ENCODE measurements around the gene KDM4F. TPM values are rescaled to one million over a fixed set of nuclear protein-coding genes. Genes with fewer than 3 reads are reported as not detected.

The KDM4F gene
- polyA plus RNA-seq, 4 donors, result not detected

DNA sequence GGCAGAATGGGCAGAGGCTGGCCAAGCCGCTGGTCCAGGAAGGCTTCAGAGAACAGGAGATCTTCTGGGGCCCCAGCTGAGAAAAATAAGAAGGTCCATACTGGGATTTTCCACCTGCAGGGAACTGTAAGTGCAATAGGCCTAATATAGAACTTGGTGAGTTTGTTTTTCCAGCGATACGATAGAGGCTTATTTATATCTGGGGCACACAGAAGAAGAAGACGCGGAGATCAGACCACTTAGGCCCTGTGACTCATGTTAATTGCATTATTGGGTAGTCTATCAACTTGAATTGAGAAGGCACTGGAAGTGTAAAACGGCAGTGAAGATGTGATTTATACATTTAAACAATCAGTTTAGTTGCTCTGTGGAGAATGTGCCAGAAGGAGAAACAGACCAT is 9.8 kb downstream of the KDM4F start:
- DNase-seq (ENCODE audit: low read depth in 4 of 4, low spot score in 3 of 4), result no peak

DNA sequence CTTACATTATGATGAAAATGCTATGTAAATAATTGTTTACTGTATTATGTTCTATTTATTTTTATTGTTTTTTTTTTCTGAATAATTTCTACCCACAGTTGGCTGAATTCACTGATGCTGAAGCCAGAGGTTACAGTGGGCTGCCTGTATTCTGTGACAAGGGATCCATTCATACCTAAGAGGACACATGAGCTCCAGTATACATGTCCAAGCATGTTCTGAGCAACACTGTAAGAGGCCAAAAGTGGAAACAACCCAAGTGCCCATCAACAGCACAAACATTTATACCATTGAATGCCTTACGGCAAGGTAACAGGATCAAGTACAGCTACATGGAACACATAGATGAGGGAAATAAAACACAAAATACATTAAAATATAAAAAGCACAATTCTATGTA is 16.1 kb downstream of the KDM4F start:
- no peak for DNase-seq (ENCODE audit: low read depth in 4 of 4, low spot score in 3 of 4)

DNA sequence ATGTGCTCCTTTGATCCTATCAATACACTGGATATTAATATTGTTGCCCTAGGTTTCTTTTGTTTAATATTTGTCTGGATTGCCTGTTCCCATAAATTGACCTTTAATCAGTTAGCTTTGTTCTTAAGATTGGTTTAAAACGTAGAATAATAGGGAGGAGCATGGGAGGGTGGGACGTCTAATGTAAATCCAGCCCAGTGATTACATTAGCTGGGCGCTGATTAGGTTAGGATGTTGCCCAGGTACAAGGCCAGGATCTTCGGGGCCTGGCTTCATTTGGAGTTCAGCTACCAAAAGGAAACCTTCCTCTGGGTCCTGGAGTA is 17.5 kb downstream of the KDM4F start, which contains the start of gene SRSF8:
TSS of gene SRSF8 (plus strand) at position 204 of the 323 bp plus-strand sequence. CDS start 308 bp downstream, outside the sequence.
- DNase-seq (ENCODE audit: low read depth in 4 of 4, low spot score in 3 of 4), result no peak

DNA sequence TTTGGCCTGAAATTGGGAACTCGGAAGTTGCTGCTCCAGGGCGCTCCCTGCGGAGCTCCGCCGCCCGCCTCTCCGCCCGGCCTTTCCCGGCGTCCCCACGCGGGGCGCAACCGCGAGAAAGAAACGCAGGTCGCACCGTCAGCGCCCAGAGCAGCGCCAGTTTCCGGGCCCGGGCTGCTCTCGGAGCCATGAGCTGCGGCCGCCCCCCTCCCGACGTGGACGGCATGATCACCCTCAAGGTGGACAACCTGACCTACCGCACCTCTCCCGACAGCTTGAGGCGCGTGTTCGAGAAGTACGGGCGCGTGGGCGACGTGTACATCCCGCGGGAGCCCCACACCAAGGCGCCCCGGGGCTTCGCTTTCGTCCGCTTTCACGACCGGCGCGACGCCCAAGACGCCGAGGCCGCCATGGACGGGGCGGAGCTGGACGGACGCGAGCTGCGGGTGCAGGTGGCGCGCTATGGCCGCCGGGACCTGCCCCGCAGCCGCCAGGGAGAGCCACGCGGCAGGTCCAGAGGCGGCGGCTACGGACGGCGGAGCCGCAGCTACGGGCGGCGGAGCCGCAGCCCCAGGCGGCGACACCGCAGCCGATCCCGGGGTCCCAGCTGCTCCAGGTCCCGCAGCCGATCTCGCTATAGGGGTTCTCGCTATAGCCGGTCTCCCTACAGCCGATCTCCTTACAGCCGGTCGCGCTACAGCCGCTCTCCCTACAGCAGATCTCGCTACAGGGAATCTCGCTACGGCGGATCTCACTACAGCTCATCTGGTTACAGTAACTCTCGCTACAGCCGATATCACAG is 18.0 kb downstream of the KDM4F start:
- DNase-seq (ENCODE audit: low read depth in 4 of 4, low spot score in 3 of 4), result peak in 2 of 4 donors; percentile 56 to 70

DNA sequence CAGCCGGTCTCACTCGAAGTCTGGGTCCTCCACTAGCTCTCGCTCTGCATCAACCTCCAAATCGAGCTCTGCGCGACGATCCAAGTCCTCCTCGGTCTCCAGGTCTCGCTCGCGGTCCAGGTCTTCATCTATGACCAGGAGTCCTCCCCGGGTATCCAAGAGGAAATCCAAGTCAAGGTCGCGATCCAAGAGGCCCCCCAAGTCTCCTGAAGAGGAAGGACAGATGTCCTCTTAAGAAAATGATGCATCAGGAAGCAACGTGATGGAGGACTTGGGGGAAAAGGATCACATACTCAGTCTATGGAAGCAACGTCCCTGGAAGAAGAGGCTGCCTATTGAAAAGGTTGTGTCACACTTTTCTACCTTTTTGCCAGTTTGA is 18.6 kb downstream of the KDM4F start:
- peak in 1 of 4 donors; percentile 20 for DNase-seq (ENCODE audit: low read depth in 4 of 4, low spot score in 3 of 4)

DNA sequence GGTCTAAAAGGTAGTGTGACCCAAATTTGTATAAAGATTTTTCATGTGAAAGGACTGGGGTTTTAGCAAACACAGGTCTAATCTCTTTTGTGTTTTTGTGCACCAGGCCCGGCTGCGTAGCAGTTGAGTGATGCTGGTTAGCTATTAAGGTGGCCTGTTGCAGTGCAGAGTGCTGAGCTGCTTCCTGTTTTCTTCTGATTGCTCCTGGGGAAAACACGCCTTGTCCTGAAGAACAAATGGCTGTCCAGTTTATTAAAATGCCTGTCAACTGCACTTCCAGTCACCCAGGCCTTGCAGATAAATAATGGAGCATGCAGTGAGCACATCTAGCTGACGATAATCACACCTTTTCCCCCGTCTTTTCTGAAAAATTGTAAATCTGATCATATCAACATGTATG is 19.3 kb downstream of the KDM4F start:
- DNase-seq (ENCODE audit: low read depth in 4 of 4, low spot score in 3 of 4), result peak in 3 of 4 donors; percentile 56 to 90 (median 89)

DNA sequence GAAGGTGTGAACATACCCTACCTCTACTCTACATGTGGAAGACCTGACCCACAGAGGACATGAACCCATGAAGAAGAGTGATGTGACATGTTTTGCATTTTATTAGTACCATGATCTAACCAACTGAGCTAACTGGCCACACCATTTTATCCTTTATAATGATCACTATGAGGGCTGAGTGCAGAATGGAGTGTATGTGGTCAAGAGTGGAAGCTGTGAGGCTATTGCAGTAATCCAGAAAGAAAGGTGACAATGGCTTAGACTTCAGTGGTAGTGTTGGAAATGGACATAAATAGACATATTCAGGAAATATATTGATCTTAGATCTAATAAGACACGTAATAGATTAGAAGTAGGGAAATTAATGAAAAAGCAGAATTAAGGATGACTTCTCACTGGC is 21.2 kb downstream of the KDM4F start:
- DNase-seq (ENCODE audit: low read depth in 4 of 4, low spot score in 3 of 4), result no peak

DNA sequence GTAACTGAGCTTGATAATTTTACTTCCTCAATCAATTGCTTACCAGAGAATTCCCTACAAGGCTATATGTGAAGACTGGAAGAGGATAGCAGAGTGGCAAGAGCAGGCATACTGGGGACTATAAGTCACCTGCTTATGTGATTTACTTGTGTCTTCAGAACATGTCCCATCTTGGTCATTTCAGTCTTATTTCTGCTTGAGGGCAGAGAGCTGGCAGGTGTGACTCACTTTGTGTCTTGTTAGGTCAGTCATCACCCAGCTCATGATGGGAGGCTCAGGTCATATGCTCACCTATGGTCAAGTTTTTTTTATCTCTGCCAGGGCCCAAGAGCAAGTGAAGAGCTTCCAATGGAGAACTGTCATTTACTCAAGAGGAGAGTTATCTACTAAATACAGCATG is 23.7 kb downstream of the KDM4F start:
- no peak for DNase-seq (ENCODE audit: low read depth in 4 of 4, low spot score in 3 of 4)

DNA sequence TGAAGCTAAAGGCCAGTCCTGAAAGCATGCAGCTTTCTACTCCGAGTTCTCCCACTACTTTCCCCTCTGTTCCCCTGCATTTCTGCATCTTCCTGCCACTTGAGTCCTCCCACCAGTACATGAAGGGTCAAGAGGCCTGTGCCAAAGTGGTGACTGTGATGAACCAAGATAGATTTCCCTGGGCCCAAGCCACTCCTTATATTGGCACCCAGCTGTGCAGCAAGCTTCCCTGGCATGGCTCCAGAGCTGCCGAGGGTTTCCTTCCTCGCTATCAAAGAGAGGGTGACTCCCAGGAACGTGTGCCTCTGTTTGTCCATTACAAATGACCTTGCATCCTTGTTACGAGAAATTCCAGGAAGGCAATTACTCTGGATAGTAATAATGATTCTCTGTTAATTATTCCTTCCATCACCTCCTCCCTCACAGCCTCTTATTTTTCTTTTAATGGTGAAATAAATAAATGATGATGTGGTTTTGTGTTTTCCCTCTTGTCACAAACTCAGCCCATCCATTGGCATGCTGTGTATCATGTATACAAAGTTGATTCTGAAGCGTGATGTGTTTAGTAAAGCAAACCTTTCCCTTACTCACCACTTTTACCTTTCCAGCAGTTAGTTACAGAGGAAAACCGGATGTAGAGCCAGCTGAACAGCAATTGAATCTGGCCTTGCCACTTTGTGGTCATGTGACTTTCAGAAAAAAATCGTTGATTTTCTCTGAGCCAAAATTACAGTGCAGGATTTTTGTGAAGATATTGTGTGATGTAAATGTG is 25.8 kb downstream of the KDM4F start:
- no peak for DNase-seq (ENCODE audit: low read depth in 4 of 4, low spot score in 3 of 4)

DNA sequence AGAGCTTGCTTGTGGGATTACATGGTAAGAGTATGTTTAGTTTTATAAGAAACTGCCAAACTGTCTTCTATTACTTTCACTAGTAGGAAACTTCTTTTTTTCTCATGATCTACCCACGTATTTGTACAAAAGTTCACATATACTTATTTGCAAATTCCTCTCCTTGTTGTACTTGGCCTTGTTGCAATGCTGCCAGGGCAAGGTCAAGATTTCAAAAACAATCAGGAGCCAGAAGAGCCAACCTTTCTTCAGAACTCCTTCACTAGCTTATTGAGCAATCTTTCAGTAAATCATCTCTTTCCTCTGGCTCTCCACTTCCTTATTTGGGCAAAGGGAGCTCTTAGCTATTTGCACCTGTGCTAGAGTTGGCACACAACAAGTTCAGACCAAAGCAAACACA is 27.2 kb downstream of the KDM4F start:
- DNase-seq (ENCODE audit: low read depth in 4 of 4, low spot score in 3 of 4), result no peak

DNA sequence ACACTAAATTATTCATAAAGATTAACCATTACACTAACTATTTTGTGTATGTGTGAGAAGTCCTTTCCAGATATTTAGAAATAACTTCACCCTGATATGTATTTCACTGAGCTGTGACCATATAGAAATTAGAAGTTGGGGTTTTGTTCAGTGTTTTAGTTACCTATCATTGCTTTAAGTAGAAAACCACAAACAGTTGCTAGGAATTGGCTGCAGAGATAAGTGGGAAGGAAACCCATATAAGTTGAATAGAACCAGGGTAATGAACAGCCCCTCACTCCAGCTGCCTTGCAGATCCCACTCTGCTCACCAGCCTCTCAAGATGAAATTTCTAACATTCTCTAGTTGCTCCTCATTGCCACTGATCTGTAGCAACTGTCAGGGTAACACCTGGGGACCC is 27.8 kb downstream of the KDM4F start:
- DNase-seq (ENCODE audit: low read depth in 4 of 4, low spot score in 3 of 4), result no peak

DNA sequence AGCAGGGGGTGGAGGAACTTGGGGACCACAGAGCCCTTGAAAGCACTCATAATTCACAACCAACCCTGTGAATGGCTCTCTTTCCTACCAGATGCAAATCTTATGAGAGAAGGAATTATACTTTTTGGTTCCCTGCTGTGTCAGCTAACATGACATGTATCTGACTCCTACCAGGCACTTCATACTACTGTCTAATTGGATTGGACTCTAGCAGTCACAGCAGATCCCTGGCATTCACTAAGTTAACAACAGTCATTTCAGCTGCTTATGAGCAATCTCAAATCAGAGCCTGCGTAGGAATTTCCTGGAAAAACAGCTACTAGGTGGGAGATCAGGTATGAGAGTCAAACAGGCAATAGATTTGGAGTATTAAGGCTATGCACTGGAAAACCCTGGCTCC is 29.3 kb downstream of the KDM4F start:
- DNase-seq (ENCODE audit: low read depth in 4 of 4, low spot score in 3 of 4), result no peak

DNA sequence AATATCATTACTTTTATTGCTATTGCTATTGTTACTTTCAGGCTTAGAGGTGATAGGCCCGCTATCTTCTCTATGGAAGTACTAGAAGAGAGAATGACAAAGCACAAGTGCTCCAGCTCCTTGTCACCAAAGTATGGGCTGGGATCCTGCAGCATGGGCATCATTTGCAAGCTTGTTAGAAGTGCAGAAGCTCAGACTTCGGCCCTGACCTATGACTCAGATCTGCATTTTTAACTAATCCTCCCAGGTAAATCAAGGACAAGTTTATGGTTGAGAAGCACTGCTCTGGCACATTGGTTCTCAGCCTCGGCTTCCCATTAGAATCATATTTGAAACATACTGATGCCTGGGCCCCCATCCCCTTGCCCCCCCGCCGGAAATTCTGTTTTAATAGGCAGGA is 31.8 kb downstream of the KDM4F start:
- no peak for DNase-seq (ENCODE audit: low read depth in 4 of 4, low spot score in 3 of 4)

DNA sequence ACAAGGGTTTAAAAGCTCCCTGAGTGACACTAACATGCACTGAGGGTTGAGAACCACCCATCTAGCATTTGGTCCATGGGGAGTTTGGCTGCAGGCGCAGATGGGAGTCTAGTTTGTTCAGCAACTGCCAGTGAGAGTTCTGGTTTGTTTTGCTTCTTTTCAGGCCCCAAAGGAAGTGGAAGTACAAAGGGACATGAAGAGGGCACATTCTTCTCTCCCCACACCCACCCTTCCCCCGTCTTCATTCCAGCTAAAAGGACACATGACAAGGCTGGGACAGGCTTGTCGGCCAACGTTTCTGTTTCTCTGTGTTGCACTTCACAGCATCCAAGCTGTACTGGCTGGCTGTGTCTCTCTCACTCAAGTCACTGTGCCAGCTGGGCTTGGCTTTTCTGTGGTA is 32.2 kb downstream of the KDM4F start:
- no peak for DNase-seq (ENCODE audit: low read depth in 4 of 4, low spot score in 3 of 4)

DNA sequence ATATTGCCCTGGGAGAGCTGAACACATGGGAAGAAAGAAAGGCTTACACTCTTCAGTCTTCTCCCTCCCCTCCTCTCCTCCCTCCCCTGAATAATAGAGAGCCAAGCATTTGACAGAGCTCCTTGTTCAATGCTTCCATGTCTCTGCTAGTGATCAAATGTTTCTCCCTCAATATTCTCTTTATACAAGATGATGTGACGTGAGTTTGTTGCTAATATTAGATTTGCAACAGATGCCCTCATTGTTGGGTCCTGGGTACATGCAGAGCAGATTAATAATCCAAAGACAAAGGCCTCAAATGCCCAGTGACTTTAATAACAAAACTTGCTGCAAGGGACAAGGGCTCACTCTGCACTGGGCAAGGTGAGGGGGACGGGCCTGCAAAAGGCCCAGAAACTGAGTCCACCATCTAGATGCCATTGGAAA is 33.4 kb downstream of the KDM4F start:
- no peak for DNase-seq (ENCODE audit: low read depth in 4 of 4, low spot score in 3 of 4)

DNA sequence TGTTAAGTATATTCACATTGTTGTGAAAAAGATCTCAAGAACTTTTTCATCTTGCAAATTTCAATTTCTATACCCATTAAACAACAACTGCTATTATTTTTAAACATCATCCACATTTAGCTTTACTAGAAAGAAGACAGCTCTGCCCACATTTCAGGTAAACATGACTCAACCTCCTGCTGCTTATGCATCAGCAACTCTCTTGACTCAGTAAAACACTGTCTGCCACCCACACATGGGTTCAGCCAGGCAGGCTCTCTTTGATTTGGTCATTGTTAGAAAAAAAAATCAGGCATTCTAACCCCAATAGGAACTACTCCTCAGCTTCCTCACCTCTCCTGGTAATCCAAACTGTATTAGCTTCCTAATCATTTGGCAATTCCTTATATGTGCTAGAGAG is 35.3 kb downstream of the KDM4F start:
- no peak for DNase-seq (ENCODE audit: low read depth in 4 of 4, low spot score in 3 of 4)

DNA sequence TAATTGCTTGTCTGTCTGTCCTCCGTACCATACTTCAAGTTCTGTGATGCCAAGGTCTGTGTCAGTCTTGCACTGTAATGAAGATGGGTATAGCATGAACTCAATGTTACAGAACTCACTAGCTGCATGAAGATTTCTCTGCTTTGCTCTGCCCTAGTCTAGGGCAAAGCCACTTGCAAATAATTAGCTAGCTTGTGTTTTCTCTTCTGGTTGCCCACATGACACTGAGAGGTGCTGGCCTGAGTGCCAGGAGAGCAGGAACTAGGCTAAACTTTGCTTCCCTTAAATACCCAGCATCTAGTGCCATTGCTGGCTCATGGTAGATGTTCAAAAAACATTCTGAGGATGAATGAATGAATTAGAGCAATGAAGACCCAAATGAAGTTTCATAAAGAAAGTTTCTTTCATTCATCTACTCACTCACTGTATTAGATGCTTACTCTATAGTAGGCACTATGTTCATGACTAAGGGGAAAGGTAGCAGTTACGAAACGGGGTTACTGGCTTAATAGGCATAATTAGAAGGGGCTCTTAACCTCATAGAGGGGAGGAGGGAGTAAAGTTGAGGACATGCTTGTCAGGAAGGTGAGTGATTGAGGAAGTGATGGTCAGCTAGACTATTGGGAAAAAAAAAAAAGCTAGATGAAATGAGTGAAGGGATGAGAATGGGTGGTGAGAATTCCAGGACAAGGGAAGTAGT is 36.0 kb downstream of the KDM4F start:
- DNase-seq (ENCODE audit: low read depth in 4 of 4, low spot score in 3 of 4), result no peak

DNA sequence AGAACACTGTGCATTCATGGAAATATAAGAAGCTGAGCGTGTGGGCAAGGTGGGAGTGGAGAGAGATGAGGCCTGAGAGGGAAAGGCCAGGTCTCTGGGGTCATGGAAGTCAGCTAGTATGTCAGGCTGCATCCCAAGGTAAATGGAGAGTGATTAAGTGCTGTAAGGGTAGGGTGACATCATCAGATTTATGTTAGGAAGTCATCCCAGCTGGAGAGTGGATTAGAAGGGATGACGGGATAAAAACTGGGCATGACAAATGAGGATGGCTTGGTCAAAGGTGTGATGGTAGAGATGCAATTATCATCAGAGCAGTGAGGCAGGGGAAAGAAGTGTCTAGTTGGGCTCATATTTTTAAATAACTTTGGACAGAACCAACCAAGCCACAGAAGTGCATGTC is 36.9 kb downstream of the KDM4F start:
- DNase-seq (ENCODE audit: low read depth in 4 of 4, low spot score in 3 of 4), result no peak

DNA sequence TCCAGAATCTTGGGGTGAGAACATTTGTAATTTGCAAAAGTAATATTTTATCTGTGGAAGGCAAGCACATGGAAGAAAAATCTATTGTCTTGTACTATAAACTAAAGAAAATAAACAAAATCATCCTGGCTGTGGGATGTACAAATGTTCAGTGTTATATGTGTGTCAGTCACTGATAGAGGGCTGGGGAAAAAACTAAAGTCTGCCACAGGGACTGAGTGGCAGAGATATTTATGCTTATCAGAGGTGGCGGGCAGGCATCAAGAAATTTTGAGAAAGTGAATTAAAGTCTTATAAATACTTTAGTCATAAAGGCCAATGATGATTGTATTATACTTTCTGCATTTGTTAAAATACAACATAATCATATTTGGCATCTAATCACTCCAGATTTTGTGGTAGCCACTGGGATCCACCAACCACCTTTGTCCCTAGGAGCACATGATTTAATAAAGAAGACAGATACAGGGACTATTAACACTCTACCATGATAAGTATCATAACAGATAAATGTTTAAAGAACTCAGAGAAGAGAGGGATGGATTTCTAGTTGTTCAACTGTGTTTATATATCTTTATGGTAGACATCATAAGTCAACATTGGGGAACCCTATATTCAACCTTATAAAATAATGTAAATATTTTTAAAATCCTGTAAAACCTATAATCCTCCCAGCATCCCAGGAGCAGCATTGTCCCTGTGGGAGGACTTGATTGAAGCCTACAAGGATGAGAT is 37.8 kb downstream of the KDM4F start:
- DNase-seq (ENCODE audit: low read depth in 4 of 4, low spot score in 3 of 4), result no peak

DNA sequence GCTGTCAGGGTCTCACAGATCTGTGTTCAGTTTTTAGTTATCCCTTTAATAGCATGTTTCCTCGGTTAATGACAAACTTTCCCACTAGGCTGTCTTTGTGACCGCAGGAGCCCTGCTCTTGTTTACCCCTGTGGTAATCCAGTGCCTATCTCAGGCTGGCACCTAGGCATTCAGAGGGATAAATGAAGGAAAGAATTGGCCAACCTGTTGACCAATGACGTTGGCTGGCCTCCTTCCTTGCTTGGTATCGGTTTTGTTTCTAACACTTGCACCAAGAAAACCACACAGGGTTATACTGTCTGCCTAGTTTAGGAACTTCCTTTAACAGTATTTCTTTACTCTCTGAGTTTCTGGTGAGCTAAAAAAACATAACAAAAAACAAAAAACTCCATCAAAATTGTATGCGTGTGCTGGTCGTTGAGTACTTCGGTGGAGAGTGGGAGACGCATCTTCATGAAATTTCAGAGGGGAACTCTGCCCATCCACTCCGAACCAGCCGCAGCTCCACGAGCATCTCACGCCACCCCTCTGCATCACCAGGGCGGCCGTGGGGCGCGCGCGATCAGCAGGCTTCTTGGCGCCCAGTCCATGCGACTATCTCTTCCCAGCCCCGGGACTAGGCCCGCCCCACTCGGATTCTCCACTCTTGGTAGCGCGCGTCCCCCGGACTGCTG is 39.9 kb downstream of the KDM4F start:
- DNase-seq (ENCODE audit: low read depth in 4 of 4, low spot score in 3 of 4), result no peak
